HG03354 (cell line): ENCODE results near the gene SLC22A23.

Source experiments
- ATAC-seq: cut with Tn5 transposase; IDR thresholded peaks from one replicate; pipeline ENCODE4 v1.9.1; 2021; ENCODE audit warnings: mild to moderate bottlenecking; ENCODE audit not compliant: unreplicated experiment, poor library complexity, severe bottlenecking

Gene SLC22A23

DNA sequence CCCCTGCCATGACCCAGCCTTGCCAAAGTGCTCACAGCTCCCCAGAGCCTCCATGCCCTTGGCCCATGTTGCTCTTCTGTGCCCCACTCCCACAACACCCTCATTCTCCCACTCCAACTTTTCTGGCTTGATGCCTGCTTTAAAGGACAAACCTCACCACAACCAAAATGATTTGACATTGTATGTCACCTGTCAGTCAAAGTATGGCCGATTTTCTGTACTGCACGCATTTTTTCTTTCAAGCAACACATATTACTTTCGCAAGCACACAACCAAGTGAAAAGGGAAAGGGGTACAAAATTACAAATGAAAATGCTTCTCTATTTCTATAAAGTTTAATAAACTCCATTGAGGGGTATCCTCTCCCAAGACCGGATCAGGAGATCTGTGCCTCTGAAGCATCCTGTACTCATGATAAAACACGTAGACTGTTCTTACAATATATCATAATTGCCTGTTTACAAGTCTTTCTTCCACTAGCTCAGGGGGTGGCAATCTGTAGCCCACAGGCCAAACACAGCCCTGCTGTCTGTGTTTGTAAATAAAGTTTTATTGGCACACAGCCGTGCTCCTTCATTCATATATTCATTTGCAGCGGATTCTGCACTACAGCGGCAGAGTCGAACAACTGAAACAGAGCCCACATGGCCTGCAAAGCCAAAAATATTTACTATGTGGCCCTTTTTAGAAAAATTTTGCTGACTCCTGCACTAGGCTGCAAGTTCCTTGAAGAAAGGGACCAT, 32.5 kb downstream of the SLC22A23 start:
- ATAC-seq = no peak

DNA sequence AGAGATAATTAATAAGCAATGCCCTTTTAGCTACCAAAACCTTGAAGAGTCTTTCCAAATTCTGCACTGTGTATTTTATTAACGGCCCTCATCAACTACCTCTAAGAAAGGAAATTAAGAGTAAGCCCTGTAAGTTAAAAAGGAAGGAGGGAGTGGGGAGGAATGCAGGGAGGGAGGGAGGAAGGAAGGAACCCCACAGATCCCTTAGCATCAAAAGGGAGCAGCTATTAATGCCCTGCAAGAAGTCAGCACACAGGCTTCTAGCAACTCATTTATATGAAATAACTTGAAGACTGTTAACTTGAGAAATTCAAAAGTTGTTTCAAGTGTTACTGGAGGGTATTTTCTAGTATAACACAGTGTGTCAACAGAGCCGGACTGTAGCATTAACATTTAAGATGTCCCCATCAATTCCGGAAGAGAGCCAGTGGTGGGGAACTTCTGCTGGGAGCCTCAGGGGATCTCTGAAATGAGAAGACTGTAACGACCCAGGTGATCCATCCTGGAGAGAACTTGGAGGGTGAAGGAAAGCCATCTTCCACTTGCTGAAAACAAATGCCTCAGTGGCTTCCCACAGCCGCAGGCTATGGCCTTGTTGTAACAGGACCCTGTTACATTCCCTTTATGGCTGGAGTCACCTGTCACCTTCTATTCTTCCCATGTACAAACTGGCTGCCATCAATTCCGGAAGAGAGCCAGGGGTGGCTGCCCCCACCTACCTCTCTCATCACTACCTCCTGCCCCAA, 33.2 kb downstream of the SLC22A23 start:
- no peak for ATAC-seq

DNA sequence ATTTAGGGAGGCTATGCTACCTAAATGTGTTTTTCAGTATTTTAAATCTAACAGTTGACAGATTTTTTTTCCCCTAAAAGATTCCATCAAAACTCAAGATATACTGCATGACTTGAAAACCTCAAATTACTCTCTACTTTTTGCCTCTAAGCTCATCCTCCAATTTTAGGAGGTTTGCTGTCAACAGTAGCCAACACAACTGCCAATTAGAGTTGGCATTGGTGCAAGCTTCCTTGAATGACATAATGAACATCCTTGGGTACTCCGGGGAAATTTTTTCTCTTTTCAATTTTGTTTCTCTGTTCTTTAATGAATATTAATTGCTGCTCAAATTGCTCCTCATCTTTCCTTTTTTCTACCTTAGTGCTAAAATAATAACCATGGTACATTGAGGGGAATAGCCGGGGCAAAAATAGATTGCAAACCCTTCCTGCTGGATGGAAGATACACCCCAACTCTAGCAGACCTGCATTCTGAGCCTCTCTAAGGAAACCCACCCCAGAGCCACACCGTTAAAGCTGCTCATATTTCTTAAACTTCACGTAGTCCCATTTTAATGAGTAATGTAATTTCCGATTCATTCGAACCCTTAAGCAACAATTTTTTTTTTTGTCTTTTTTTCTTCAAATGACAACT, 34.3 kb downstream of the SLC22A23 start:
- ATAC-seq = no peak

DNA sequence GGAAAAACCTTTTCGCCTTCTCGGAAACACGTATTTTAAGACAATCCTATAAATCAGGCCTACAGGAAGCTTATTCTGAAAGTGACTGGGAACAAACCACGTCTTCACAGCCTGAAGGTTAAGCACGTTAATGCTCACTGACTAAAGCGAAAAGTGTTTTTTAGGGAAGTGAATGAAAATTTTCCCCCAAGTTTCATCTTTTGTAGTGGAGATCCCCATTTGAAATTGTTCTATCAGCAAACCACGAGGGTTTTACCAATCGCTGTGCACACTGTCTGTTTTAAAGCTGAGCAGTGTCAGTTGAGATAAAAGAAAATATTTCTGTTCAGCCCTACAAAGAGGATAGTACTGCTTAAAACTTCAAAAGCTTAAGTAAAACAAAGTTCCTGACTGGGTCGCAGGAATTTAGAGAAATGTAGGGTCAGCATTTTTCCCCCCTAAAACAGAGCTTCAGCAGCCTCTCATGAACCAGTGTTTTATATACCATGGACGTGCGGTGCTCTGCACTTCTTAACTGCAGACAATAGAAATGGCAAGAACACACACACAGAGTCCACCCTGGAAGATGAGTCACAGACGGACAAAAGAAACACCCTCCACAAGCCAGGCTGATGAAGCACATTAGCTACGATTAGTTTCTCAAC, 34.9 kb downstream of the SLC22A23 start:
- ATAC-seq = no peak

DNA sequence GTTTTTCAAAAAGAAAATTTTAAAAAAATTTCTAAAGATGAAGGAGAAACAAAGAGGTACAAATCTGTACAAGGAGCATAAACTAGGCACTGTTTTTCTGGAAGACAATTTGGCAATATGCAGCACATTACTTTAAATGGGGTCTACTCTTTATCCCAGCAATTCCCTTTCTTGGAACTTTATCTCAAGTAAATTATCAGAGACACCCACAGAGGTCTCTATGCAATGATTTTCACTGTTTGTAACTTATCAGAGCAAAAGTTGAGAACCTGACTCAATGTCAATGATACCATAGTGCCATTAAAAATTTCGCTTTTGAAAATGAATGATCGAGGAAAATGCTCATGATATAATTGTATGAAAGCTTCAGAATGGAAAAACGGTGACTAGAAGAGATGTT, 35.7 kb downstream of the SLC22A23 start:
- no peak for ATAC-seq

DNA sequence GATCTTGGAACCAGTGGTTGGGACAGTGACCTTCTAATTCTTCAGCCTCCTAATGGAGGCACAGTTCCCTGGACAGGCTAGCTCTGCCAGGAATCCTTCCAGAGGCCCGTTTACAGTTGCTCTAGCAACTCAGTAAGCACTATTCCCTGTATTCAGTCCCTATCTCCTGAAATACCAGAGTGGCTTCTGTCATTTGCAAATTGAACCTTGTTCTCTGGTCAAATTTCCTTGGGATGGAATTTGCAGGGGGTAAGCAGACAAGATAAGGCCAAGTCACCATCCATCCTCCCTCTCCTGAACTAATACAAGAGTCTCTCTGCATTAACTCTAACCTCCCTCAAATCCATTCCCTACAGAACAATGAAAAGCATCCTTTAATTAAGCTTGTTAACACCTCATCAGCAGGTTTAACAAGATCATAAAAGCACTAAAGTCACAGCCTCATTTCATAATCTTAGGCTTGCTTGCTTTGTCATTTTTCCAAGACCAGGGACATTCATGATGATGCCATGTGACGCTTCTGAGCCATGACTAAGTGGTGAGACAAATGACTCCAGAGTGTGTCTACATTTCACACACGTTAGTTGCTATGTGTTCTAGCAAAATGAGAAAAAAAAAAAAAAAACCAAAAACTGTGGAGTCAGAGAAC, 37.1 kb downstream of the SLC22A23 start:
- ATAC-seq = no peak

DNA sequence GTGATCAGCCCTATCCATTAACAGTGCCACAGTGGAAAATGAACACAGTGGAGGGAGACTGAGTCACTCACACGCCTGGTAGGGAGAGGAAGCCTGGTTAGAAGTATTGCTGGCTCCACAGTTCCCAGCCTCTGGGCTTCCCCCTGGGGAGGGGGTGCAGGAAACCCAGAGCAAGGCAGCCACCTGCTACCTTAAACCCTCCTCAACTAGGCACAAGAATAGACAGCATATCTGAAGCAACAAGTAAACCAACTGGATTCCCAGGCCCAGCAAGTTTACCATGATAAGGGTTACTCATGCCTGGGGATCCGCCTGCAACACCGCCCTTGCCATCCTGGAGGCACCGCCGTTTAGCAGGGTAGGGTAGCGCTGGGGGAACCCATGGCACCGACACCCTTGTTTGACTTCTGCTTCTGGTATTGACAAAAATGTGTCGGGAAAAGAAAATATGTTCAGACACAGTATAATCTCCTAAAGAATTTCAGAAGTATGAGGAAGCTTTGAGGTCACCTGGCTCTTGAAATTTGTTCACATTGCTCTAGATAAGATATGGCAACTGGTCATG, 38.3 kb downstream of the SLC22A23 start:
- no peak for ATAC-seq

DNA sequence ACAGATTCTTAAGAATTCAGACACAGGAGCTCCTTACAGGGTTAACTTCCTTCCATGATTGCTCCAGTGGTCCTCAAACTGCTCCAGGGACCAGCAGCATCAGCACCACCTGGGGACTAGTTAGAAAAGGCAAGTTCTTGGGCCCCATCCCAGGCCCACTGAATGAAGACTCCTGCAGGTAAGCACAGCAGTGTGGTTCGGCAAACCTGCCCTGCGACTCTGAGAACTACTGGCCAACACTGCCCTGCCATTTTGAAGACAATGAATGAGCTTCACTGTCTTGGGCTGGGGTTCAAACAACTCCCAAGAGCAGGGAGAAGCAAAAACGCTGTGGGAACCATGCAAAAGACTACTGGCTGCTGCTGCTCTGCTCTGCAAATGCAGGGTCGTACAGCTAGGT, 39.4 kb downstream of the SLC22A23 start:
- no peak for ATAC-seq

DNA sequence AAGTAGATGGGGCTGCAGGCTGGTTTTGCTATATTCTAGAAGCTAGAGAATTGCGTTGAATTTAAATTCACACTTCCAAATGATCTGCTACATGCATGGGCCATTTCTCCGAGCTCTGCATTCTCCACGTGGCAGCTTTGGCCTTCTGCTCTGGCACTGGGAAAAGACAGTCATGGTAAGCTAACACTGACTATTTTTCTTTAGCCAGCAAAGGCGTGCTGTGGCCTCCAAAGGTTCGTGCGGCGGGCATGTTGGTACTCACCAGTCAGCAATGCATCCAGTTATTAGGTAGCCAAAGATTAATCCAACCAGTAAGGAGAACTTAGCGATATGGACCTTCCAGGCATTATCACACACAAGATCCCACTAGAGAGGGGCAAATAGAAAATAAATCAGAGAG, 41.4 kb downstream of the SLC22A23 start:
- no peak for ATAC-seq

DNA sequence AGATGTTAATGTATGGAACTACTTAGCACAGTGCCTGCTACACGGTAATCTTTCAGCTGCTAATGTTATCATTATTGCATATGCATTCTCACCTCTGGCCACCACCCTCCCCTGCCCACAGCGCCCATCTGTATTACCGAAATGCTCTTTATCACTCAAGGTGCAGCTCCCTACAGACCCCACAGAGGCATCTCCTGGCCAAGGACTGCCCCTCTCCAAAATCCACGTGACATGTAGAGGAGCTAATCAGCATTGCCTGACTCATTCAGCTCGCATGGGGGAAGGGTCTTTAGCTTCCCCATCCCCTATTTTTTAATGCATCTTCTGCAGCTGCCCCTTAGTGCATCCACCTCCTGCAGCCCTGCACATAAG, 41.8 kb downstream of the SLC22A23 start:
- no peak for ATAC-seq

DNA sequence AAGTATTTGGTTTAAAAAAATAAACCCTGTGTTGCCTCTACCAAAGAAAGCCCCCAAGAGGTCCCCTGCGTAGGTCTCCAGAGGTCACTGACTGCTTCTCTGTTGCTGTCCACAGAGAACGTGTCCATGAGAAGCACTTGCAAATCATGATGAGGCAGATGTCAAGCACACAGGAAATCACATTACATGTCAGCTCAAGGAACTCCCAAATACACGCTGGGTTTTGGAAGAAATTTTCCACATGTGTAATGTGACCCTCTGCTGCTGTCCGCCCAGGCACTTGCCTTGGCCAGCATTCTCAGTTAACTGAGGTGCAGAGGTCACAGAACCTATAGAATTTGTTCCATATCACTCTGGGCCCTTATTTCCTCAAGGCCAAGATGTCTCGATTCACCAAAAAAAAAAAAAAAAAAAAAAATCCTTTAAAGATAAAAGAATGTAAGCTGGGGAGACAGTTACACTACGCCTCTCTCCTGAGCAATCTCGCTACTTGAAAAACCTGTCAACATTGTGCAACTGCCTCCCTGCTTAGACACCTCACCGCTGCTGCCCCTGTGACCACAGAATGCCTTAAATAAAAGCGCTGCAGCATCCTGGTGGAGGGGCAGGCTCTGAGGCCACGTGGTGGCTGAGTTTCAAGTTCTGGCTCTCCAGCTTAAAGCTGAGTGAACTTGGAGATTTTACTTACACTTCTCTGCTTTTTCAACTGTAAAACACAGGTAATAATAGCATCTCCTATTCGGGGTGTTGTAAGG, 42.3 kb downstream of the SLC22A23 start:
- ATAC-seq = no peak

DNA sequence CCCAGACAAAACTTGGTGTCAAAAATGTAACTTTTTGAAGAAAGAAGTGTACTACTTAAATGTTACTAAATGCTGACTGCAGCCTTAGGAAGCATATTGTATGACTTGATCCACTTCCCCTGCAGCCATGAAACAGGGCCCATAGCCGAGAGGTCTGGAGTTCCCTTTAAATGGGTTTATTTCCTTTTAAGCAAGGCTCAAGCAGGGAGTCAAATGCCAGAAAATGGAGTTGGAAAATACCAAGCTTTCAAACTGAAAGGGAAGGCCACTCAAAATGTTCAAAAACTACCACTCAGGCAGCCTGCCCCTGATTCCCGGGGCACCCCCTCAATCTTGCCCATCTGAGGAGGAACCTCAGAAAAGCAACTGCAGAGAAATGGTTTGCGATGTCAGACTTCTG, 43.3 kb downstream of the SLC22A23 start:
- no peak for ATAC-seq

DNA sequence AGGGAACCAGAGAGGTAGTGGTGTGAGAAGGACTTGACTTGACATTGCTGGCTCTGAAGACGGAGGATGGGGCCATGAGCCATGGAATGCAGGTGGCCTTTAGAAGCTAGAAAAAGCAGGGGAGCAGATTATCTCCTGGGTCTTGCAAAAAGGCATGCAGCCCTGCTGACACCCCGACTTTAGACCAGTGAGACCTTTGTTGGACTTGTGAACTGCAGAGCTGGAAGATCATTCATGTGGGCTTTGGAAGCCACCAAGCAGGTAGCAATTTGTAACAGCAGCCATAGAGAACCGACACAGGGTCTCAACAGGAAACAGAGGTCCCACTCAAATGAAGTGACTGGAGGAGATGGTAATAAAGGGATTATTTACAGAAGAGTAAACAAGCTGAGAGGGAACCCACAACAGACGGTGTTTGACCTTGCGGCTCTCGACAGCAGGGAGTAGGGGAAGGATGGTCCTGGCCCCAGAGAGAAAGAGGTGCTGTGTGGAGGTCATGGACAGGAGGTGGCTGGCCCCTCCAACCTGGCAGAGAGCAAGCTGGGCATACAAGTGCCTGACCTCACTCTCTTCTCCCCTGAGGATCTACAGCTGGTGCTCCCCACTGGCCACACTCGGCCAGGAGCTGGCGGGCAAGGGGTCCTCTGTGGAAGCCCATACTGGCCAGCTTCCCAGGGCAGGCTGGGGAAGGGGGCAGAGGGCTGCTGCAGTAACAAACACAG, 43.9 kb downstream of the SLC22A23 start:
- ATAC-seq = no peak

DNA sequence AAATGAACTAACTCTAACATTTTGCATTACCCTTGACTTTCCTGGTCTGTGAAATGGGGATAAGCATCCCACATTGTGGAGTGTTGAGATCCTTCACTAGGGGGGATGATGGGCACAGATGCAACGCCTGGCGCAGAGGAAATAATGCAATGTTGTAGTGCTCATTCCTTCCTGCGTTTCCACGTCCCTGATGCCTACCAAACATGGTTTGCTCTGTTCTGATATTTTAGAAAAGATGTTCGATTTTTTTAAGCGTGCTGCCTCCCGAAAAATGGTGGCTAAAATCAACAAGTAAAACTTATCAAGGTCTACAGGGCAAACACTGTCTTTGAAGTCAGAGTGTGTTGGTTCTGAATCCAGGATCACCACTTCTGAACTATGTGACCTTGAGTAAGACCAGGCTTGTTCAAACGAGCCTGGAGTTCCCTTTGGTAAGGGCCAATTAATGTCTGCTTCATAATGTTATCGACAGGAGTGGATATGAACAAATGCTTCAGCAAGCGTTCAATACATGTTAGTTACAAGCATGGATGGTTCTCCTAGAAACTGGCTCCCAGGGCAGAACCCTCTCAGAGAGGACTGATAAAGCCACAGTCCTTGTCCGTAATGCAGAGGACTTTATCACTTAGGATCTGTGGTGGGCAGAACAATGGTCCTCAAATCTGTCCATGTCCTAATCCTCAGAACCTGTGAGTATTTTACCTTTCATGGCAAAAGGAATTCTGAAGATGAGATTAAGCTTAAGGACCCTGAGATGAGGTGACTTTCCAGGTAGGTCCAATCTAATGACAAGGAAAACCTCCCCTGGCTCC, 44.7 kb downstream of the SLC22A23 start:
- ATAC-seq = no peak

DNA sequence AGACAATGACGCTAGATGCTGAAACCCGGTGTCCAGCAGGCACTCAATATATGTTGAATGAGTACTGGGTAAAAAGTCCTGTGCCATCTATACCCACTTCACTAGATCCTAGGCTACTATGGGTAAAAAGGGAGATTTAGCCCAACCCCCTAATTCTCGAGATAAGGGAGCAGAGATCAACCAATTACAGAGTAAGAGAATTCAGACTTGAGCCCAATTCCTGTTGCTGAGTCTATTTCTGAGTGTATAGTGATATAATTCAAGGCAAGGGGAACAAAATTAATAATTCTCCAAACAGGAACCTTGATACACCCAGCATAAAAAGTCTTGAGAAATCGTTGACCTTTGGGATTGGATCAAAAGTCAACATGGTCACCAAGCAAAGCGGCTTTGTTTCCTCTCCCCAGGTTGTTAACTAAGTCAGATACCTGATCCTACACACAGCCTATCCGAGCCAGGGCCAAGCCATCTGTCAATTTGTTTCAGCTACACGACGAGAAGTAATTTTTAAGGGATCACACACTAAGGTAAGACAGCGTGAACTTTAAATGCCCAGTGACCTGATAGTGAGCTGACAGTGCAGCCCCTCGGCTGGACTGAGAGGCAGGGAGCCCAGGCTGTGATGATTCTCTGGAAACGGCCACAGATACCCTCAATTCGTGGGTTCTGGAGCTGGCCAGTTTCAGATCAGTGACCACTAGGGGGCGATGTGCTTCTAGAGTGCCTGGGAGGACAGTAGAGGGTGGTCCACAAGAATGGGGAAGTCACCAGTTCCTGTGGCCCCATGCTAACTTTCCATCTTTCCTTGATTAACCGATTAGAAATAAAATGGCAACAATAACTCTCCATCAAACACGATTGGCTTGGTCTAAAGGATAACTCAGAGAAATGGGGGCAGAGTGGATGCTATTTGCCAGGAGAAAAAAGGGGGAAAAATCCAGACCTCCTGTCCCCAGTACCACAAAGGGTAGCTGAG, 46.2 kb downstream of the SLC22A23 start:
- no peak for ATAC-seq

DNA sequence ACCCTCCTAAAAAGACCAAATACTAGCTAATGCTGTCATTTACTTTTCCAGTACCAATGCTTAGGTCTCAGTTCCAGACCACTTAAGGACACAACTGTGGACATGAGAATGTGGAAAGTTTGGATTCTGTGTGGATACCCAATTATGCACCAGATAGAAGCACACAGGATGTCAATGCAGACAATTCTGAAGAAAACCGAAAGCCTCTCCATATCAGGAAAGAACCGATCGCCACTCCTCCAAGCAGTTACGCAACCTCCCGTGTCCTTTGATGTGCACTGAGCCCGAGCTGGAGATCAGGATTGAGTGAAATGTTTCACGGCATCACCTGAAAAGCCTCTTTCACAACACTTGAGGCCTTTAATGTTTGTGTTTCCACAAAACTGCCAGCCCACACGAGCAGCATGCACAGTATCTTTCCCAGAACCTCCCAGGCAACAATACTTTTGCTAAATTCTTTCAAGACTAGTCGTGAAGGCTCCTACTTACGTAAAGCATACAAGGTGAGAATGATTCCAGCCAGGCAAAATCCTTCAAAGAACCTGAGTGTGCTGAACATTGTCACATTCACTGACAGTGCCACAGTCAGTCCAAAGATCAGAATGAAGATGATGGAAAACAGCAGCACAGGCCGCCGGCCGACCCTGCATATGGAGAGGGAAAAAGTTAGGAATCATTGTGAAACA, 47.0 kb downstream of the SLC22A23 start:
- no peak for ATAC-seq
